Measurements from ENCODE around the gene THNSL1. TPM values are rescaled to one million over a fixed set of nuclear protein-coding genes. Genes with fewer than 3 reads are reported as not detected.

Gene THNSL1
- total and polyA plus RNA-seq, 9 of the 15 experiments (the other 6 are each of a cell fraction or from before 2014, with no cell fraction given), result 4.5 to 8.6 (median 6.3) TPM

DNA sequence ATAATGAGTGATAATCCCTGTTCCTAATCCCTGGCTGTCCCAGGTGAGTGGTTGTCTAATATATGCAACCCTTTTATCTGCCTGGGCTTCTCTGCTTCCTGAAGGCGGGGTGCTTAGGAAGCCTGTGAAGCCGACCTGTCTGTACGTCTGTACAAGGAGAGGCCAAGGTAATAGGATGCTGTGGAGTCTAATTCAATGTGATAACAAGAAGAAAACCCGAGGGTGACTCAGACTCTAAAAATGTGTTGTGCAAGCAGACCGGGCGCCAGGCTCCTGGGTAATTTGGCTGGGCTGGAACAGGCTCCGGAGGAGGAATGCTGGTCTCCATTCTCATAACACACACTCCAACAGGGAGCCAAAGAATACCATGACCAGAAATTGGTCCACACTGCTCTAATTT lies 43.6 kb downstream of the THNSL1 start (continued):
- TF ChIP-seq, protein P1, sequence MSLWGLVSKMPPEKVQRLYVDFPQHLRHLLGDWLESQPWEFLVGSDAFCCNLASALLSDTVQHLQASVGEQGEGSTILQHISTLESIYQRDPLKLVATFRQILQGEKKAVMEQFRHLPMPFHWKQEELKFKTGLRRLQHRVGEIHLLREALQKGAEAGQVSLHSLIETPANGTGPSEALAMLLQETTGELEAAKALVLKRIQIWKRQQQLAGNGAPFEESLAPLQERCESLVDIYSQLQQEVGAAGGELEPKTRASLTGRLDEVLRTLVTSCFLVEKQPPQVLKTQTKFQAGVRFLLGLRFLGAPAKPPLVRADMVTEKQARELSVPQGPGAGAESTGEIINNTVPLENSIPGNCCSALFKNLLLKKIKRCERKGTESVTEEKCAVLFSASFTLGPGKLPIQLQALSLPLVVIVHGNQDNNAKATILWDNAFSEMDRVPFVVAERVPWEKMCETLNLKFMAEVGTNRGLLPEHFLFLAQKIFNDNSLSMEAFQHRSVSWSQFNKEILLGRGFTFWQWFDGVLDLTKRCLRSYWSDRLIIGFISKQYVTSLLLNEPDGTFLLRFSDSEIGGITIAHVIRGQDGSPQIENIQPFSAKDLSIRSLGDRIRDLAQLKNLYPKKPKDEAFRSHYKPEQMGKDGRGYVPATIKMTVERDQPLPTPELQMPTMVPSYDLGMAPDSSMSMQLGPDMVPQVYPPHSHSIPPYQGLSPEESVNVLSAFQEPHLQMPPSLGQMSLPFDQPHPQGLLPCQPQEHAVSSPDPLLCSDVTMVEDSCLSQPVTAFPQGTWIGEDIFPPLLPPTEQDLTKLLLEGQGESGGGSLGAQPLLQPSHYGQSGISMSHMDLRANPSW (CRISPR knock-in tag; IDR thresholded peaks at IDR 0.05), result no peak
- no peak for TF ChIP-seq ZNF561 (CRISPR knock-in tag; conservative IDR thresholded peaks at IDR 0.05)
- TF ChIP-seq SIN3A (IDR thresholded peaks at IDR 0.05; ENCODE audit: borderline replicate concordance in 2 of 2, control insufficient read depth in 1 of 2, low read depth in 2 of 2, low read length in 2 of 2), result no peak
- TF ChIP-seq RBFOX2 (IDR thresholded peaks at IDR 0.05; ENCODE audit: low read depth, low read length), result no peak
- no peak for TF ChIP-seq CREBBP (IDR thresholded peaks at IDR 0.05; ENCODE audit: low read depth, low read length)
- TF ChIP-seq ETS2 (tag; IDR thresholded peaks at IDR 0.05; ENCODE audit: borderline replicate concordance, poor library complexity, severe bottlenecking), result no peak
- no peak for TF ChIP-seq HMG20A (CRISPR knock-in tag; conservative IDR thresholded peaks at IDR 0.05)
- no peak for TF ChIP-seq EZH2 (IDR thresholded peaks at IDR 0.05; ENCODE audit: borderline replicate concordance, low read depth, low read length)
- TF ChIP-seq, protein P2, sequence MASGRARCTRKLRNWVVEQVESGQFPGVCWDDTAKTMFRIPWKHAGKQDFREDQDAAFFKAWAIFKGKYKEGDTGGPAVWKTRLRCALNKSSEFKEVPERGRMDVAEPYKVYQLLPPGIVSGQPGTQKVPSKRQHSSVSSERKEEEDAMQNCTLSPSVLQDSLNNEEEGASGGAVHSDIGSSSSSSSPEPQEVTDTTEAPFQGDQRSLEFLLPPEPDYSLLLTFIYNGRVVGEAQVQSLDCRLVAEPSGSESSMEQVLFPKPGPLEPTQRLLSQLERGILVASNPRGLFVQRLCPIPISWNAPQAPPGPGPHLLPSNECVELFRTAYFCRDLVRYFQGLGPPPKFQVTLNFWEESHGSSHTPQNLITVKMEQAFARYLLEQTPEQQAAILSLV (tag; IDR thresholded peaks at IDR 0.05), result no peak
- TF ChIP-seq RNF2 (IDR thresholded peaks at IDR 0.05), result no peak
- no peak for TF ChIP-seq RAD51 (IDR thresholded peaks at IDR 0.05; ENCODE audit: borderline replicate concordance, low read depth)
- no peak for TF ChIP-seq ZNF436 (CRISPR knock-in tag; IDR thresholded peaks at IDR 0.05)
- no peak for TF ChIP-seq TEAD2 (tag; IDR thresholded peaks at IDR 0.05)
- TF ChIP-seq ZNF584 (CRISPR knock-in tag; IDR thresholded peaks at IDR 0.05; ENCODE audit: low read depth), result no peak
- no peak; the same call in 1 of the 2 replicates for TF ChIP-seq ZNF592 (IDR thresholded peaks at IDR 0.05)
- TF ChIP-seq CBFB (CRISPR knock-in tag; IDR thresholded peaks at IDR 0.05), result no peak
- TF ChIP-seq NR4A1 (CRISPR knock-in tag; IDR thresholded peaks at IDR 0.05), result no peak
- no peak for TF ChIP-seq NR4A1 (tag; IDR thresholded peaks at IDR 0.05)
- TF ChIP-seq CREM (IDR thresholded peaks at IDR 0.05; ENCODE audit: low read depth), result no peak
- no peak for TF ChIP-seq KLF1 (tag; IDR thresholded peaks at IDR 0.05)
- peak in 1 of 2 experiments; percentile 50; a peak in 1 of 4 replicates for TF ChIP-seq RCOR1 (IDR thresholded peaks at IDR 0.05; ENCODE audit: borderline replicate concordance in 1 of 2, low read depth in 2 of 2, low read length in 2 of 2)
- no peak for TF ChIP-seq DACH1 (IDR thresholded peaks at IDR 0.05; ENCODE audit: partially characterized antibody)
